ENCODE data around the gene PNMA1.

DNA sequence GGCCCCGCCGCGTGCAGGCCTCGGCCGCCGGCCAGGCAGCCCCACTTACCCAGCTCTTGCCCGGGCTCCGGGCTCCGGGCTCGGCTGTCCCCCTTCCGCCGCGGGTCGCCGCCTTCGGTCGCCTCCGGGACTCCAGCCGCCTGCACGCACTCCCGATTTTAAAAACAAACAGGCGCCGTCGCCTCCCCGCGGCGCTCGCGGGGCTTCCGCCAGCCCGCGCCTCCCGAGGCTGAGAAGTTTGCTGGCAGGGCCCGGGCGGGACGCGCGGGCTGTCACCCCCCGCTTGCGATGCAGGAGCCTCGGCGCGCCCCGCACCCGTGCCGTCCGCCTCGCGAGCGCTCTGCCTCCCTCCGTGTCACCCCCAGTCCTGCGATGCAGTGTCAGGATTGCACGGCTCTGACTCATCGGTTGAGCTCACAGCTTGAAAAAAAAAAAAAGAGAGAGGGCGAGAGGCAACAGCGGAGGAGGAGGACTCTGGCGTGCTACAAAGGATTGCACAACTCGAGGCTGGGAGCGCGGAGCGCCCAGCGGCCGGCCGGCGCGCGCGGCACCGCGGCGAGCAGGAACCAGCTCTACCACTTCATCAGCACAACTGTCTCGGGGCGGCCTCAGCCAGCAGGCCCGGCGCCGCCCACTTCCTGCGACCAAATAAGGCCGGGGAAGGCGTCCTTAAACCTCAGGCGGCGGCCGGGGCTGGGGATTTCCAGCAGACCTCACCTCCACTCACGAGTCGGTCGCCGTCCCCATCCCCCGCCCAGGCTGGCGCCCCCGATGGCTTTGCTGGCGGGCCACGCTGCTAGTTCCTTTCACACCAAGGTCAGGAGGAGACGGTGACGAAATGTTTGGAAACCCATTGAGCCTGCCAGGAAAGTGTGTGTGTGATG lies 45.8 kb upstream of the PNMA1 start:
- TF ChIP-seq, protein P1, sequence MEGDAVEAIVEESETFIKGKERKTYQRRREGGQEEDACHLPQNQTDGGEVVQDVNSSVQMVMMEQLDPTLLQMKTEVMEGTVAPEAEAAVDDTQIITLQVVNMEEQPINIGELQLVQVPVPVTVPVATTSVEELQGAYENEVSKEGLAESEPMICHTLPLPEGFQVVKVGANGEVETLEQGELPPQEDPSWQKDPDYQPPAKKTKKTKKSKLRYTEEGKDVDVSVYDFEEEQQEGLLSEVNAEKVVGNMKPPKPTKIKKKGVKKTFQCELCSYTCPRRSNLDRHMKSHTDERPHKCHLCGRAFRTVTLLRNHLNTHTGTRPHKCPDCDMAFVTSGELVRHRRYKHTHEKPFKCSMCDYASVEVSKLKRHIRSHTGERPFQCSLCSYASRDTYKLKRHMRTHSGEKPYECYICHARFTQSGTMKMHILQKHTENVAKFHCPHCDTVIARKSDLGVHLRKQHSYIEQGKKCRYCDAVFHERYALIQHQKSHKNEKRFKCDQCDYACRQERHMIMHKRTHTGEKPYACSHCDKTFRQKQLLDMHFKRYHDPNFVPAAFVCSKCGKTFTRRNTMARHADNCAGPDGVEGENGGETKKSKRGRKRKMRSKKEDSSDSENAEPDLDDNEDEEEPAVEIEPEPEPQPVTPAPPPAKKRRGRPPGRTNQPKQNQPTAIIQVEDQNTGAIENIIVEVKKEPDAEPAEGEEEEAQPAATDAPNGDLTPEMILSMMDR (IDR thresholded peaks at IDR 0.05) = peak in 2 of 4 donors; percentile 4 to 19
- peak; percentile 97 for TF ChIP-seq POLR2A (IDR thresholded peaks at IDR 0.05)

Data from right lobe of liver (tissue), 4 donors.